Adipocyte (in vitro differentiated cells): ENCODE data around the gene CLK4.
"Not testable (repeated sequence)": the region's sequence is repeated elsewhere in the genome, so short reads cannot be mapped to it uniquely, and the experiment has no call there.

Experiments used
- DNase-seq: peaks from one replicate; pipeline ENCODE4 v3.0.0-alpha.2; 2015; ENCODE audit warnings: low read depth
- H3K27me3 ChIP-seq: replicated peaks from 2 replicates; pipeline ENCODE4 v1.7.0; 2013; ENCODE audit warnings: mild to moderate bottlenecking, low read length, moderate library complexity; ENCODE audit not compliant: control insufficient read depth, insufficient read depth
- H3K36me3 ChIP-seq: 2 replicates; pipeline ENCODE4 v1.7.0; 2013; ENCODE audit warnings: low read length, mild to moderate bottlenecking, moderate library complexity; ENCODE audit not compliant: control insufficient read depth, insufficient read depth, severe bottlenecking
- H3K4me1 ChIP-seq: 2 replicates; pipeline ENCODE4 v1.7.0; 2013; ENCODE audit warnings: mild to moderate bottlenecking, low read length, moderate library complexity; ENCODE audit not compliant: control insufficient read depth, insufficient read depth
- H3K4me3 ChIP-seq: 2 replicates; pipeline ENCODE4 v1.7.0; 2013; ENCODE audit warnings: mild to moderate bottlenecking, low read length, moderate library complexity
- H3K9ac ChIP-seq: 2 replicates; pipeline ENCODE4 v1.7.0; 2013; ENCODE audit warnings: mild to moderate bottlenecking, low read length, moderate library complexity
- H3K9me3 ChIP-seq: 2 replicates; pipeline ENCODE4 v1.7.0; 2013; ENCODE audit warnings: mild to moderate bottlenecking, low read length, moderate library complexity; ENCODE audit not compliant: control insufficient read depth

The CLK4 gene

DNA sequence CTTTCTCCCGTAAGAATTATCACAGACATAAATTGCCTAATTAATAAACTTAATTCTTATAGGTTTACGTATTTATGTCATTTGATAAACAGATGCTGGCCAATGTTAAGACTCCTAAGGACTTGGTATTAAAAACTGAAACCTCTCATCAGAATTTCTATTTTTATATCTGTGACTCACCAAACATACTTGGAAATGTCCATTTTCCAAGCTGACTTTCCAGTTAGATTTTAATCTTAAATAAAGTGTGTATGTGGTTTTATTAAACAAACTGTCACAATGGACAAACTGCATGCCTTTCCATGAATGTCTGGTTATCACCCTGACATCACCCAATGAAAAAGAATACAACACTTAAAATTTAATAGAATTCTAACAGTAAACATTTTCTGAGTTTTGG is 24.1 kb downstream of the CLK4 start:
- Histone ChIP-seq H3K9ac (no peak overlapping the region), H3K27me3 (no peaks in the 10 kb centered on the region), H3K4me1 (peaks cover 27% of the 10 kb centered on the region), H3K4me3 (peak overlapping the region; percentile 35), H3K9me3 (no peaks in the 10 kb centered on the region), H3K36me3 (peaks cover 80% of the 10 kb centered on the region)
- no peak for DNase-seq

GRCh38 chr5:178595750-178596149 is 31.1 kb downstream of the CLK4 start:
- Histone ChIP-seq H3K36me3 (peaks cover 30% of the 10 kb centered on the region), H3K4me3 (peak overlapping the region; percentile 34)

GRCh38 chr5:178595150-178595549 is 31.7 kb downstream of the CLK4 start:
- no peak overlapping the region for H3K4me3 ChIP-seq
- no peak overlapping the region for H3K9ac ChIP-seq
- no peak for DNase-seq
- peaks cover 8% of the 10 kb centered on the region for H3K4me1 ChIP-seq
- peaks cover 22% of the 10 kb centered on the region for H3K9me3 ChIP-seq
- H3K36me3 ChIP-seq, result peaks cover 24% of the 10 kb centered on the region
- no peaks in the 10 kb centered on the region for H3K27me3 ChIP-seq

More at GRCh38 chr5:178595750-178596149, 31.1 kb downstream of the CLK4 start:
- DNase-seq, result no peak
- Histone ChIP-seq H3K9me3 (peaks cover 22% of the 10 kb centered on the region), H3K27me3 (no peaks in the 10 kb centered on the region), H3K4me1 (peaks cover 7% of the 10 kb centered on the region), H3K9ac (no peak overlapping the region)

DNA sequence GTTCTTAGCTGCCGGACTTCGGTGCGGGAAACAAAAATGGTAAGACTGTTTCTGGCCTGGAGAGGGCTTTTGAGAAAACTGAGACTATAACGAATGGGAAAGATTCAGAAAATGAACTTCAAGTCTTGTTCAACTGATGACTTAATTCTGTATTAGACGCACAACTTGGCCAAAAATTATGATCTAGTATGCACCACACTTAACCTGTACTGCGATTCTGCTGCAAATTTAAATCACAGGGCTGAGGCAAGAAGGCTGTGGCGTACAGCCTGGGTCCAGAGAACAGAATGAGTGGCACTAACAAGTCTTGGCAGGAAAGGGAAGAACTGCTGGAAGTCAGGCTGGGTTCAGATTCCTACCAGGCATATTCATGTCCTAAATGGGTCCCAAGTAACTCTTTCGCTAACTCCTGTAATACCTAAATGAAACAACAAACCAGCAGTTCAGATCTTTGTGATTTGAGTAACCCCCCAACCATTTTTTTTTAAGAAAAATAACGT is 35.9 kb downstream of the CLK4 start:
- H3K4me3 ChIP-seq, result peak overlapping the region; percentile 57
- no peak for DNase-seq
- peaks cover 8% of the 10 kb centered on the region for H3K4me1 ChIP-seq
- peaks cover 13% of the 10 kb centered on the region for H3K9me3 ChIP-seq
- peaks cover 5% of the 10 kb centered on the region for H3K36me3 ChIP-seq
- peaks cover 37% of the 10 kb centered on the region for H3K27me3 ChIP-seq
- no peak overlapping the region for H3K9ac ChIP-seq

DNA sequence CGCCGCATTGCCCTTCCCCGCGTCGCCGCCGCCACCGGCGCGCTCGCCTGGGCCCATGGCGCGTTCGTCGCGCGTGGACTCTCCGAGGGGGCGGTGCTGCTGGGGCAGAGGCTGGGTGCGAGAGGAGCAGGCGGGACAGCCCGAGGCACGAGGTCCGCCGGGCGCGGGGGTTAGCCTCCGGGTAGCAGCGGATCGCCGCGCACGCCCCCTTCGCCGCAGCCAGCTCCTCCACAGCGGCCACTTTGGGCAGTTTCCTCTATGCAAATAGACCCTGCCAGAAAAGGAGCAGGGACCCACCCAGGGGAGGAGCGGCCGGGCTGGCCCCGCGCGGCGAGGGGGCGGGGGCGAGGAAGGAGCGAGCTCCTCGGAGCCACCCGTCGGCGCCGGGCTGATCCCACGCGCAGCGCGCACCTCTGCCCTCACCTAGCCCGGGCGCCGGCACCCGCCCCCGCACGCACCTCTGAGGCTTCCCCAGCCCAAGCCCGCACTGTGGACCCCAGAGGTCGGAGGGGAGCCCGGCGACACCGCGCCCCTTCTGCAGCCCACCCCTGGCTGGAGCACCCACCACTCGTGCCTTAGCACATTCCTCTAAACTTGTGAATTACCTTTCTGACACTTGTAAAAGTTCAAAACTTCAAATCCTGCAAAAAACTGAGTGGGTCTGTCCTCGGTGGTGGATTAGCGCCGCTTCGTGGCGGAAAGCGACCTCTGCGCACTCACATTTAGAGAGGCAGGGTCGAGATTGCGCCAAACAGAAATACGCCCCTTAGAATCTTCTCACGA is 36.5 kb downstream of the CLK4 start, which contains the start of gene COL23A1:
Gene COL23A1, minus strand, starts transcription at position 253 of the 783 bp plus-strand sequence.
- no peak within 1 kb of the TSS for H3K9ac ChIP-seq
- peak; percentile 66 for DNase-seq
- H3K9me3 ChIP-seq, result peaks cover 7% of the 10 kb centered on the region
- peaks cover 43% of the 10 kb centered on the region for H3K27me3 ChIP-seq
- H3K36me3 ChIP-seq, result peaks cover 4% of the 10 kb centered on the region
- peak within 1 kb of the TSS; percentile 57 for H3K4me3 ChIP-seq
- H3K4me1 ChIP-seq, result peaks cover 8% of the 10 kb centered on the region

DNA sequence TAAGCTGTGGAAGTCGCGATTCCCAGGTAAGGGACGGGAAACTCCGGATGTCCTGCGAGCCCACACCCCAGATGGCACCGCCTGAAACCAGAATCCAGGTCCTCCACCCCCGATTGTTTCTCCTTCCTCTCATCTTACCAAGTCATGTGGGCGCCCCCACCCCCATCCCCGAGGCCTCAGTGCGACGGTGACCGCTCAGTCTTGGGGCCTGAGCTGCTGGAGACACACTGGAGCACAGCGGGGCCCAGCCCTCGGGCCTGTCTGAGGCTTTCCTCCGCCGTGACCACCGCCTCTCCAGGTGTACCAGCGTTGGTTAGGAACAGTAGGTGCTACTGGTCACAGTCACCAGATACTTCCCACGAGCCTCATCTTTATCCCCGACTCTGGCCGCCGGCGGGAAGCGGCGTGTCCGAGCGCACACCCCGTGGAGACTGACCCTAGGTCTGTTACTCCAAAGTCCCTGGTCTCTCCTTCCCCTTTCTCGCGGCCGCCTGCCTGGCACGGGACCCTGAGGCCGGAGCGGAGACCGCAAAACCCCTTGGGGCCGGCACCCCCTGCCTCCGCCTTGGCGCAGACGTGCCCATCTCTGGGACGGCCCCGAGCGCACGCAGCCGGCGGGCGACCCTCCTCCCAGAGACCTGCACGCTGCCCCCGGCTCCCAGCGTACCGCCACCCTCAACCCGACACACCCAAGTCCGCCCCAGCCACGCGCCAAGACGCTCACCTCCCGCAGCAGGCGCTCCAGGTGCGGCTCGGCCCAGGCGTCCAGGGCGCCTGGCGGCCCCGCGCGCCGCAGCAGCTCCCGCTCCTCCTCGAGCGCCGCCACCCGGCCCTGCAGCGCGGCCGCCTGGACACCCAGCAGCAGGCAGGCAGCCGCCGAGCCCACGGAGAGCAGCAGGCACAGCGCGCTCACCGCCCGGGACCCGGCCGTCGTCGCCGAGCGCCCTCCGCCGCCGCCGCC is 37.4 kb downstream of the CLK4 start:
- Histone ChIP-seq H3K36me3 (no peaks in the 10 kb centered on the region), H3K9ac (no peak overlapping the region), H3K4me1 (peaks cover 8% of the 10 kb centered on the region), H3K4me3 (peak overlapping the region; percentile 57), H3K9me3 (no peaks in the 10 kb centered on the region), H3K27me3 (peaks cover 45% of the 10 kb centered on the region)
- peak; percentile 57 for DNase-seq

DNA sequence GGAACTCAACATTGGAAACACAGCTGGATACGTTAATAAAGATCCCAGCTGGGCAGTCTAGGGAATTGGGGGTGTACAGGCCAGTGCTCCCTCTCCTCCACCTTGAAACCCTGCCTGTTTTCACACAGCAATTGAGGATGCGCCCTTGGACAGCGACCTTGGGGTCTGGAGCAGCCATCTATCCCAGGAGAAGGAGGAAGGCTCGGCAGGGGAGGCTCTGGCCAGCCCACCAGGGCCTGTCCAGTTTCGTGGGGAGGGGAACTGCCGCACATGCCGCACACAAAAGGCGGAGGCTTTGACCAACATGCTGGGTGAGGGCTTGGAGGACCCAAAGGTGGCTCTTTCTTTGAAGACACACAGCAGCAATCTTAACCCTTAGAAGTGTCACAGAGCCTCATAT is 38.1 kb downstream of the CLK4 start:
- Histone ChIP-seq H3K9ac (no peak overlapping the region), H3K27me3 (peaks cover 46% of the 10 kb centered on the region), H3K36me3 (no peaks in the 10 kb centered on the region), H3K4me3 (no peak overlapping the region), H3K9me3 (no peaks in the 10 kb centered on the region), H3K4me1 (peaks cover 8% of the 10 kb centered on the region)
- DNase-seq, result no peak

DNA sequence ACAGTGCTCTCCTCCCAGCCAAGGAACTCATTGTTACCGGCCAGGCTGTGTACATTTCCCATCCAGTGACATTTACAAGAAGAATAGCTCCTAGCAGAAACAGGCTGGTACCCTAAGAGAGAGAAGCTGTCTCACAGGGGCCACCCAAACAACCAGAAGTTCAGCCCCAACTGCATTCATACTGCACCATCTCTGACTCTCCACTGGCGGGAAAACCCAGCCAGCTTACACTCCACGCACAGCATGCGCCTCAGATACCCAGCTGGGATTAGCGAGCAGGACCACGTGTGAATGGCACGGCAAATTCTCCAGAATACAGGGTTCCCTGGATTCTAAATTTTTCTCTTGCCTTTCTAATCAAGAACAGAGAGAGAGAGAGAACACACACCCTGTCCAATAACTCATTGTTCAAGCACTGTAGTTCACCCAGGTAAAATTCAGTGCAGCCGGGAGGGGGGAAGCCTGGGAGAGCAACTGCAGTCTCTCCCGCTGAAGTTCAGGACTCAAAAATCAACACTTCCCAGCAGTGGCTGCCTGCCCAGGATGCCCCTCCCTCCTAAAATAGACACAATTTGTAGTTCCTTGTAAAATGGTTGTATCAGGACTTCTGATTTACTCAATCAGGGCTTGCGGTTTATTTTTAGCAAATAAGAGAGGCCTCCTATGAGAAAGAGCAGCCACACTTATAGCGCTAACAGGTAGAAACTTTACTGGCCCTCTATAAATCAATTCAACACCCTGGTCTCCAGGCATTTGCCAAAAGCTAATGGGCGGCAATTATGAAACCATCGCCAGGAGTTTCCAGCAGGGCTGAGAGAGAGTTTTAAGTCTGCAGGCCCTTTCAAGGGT is 38.9 kb downstream of the CLK4 start:
- H3K27me3 ChIP-seq, result peaks cover 46% of the 10 kb centered on the region
- DNase-seq, result no peak
- no peaks in the 10 kb centered on the region for H3K36me3 ChIP-seq
- H3K4me1 ChIP-seq, result peaks cover 8% of the 10 kb centered on the region
- no peak overlapping the region for H3K4me3 ChIP-seq
- H3K9ac ChIP-seq, result no peak overlapping the region
- no peaks in the 10 kb centered on the region for H3K9me3 ChIP-seq

GRCh38 chr5:178586396-178586795 is 40.5 kb downstream of the CLK4 start:
- Histone ChIP-seq H3K27me3 (peaks cover 49% of the 10 kb centered on the region), H3K36me3 (no peaks in the 10 kb centered on the region), H3K4me3 (no peak overlapping the region), H3K9ac (no peak overlapping the region), H3K9me3 (no peaks in the 10 kb centered on the region), H3K4me1 (peaks cover 8% of the 10 kb centered on the region)
- no peak for DNase-seq

DNA sequence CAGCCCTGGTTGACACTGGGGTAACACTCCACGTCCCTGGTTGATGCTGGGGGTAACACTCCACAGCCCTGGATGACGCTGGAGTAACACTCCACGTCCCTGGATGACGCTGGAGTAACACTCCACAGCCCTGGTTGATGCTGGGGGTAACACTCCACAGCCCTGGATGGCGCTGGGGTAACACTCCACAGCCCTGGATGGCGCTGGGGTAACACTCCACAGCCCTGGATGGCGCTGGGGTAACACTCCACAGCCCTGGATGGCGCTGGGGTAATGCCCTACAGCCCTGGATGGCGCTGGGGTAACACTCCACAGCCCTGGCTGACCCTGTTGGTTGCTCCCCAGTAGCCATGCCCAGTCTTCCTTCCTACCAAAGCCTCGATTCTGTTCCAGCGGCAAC is 41.4 kb downstream of the CLK4 start:
- DNase-seq, result not testable (repeated sequence)

More for the DNA sequence above, 41.4 kb downstream of the CLK4 start:
- H3K9ac ChIP-seq, H3K4me3 ChIP-seq, H3K36me3 ChIP-seq, H3K4me1 ChIP-seq, H3K9me3 ChIP-seq: not testable (repeated sequence)
- peaks cover 52% of the 10 kb centered on the region for H3K27me3 ChIP-seq
